Breast epithelium (tissue), 3 donors: Measurements from ENCODE around the gene CPXM2.

Experiments used
- POLR2AphosphoS5 ChIP-seq, 3 donors: sonication (generic); formaldehyde crosslinking; IDR thresholded peaks; one replicate each; pipeline ENCODE4 v1.6.1; 2017; ENCODE audit warnings: antibody characterized with exemption in 3 of 3
- TF ChIP-seq, protein P1 (sequence below), 3 donors: fragments of 450-650 bp; IDR thresholded peaks; one replicate each; pipeline ENCODE4 v1.5.1; 2016 to 2017; ENCODE audit warnings: antibody characterized with exemption in 3 of 3, mild to moderate bottlenecking in 3 of 3, moderate library complexity in 3 of 3

DNA sequence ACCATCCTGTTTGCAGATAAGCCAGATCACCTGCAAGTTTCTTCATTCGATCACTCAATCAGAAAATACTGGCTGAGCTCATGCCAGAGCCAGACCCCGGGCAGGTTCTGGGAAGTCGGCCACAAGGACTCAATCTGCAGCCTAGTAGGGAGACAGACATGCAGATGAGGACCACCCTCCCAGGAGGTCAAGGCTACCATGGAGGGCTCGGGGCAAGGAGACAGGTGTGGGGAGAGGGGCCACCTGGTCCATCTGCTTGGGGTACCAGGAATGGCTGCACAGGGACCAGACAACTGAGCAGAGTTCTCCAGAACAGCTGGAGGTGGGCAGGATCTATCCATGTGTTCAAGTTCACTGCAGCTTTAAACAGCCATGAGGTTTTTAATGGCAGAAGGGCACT, 16.8 kb upstream of the CPXM2 start:
- TF ChIP-seq, protein P1, sequence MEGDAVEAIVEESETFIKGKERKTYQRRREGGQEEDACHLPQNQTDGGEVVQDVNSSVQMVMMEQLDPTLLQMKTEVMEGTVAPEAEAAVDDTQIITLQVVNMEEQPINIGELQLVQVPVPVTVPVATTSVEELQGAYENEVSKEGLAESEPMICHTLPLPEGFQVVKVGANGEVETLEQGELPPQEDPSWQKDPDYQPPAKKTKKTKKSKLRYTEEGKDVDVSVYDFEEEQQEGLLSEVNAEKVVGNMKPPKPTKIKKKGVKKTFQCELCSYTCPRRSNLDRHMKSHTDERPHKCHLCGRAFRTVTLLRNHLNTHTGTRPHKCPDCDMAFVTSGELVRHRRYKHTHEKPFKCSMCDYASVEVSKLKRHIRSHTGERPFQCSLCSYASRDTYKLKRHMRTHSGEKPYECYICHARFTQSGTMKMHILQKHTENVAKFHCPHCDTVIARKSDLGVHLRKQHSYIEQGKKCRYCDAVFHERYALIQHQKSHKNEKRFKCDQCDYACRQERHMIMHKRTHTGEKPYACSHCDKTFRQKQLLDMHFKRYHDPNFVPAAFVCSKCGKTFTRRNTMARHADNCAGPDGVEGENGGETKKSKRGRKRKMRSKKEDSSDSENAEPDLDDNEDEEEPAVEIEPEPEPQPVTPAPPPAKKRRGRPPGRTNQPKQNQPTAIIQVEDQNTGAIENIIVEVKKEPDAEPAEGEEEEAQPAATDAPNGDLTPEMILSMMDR (IDR thresholded peaks at IDR 0.05), result no peak
- no peak for TF ChIP-seq POLR2AphosphoS5 (IDR thresholded peaks at IDR 0.05)
